ENCODE data around the gene SLC12A5. TPM values are rescaled to one million over a fixed set of nuclear protein-coding genes. Genes with fewer than 3 reads are reported as not detected.

SLC12A5 gene
- polyA plus RNA-seq, 1 donor, result 1.3 TPM

DNA sequence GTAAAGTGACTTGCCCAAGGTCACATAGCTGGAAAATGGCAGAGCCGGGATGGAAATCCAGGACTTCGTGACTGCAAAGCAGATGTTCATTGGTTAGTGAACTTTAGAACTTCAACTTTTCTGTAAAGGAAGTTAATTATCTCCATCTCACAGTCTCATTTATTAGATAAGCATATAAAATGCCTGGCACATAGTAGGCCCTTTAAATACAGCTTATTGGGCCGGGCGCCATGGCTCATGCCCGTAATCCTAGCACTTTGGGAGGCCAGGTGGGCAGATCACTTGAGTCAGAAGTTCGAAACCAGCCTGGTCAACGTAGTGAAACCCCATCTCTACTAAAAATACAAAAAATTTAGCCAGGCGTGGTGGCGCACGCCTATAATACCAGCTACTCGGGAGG, 22.1 kb upstream of the SLC12A5 start:
- no peak for DNase-seq

DNA sequence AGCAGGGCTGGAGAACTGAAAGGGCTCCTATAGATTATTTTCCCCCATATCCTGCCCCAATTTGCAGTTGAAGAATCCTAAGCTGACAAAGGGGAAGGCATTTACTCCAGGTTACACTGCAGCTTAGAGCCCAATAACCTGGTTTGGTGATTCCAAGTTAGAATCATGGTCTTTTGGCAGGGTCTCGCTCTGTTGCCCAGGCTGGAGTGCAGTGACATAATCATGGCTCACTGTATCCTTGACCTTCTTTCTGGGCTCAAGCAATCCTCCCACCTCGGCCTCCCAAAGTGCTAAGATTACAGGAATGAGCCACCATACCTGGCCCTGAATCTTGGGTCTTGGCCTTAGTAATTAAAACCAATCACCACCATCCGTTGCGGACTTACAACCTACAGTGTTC, 21.3 kb upstream of the SLC12A5 start:
- DNase-seq, result no peak

DNA sequence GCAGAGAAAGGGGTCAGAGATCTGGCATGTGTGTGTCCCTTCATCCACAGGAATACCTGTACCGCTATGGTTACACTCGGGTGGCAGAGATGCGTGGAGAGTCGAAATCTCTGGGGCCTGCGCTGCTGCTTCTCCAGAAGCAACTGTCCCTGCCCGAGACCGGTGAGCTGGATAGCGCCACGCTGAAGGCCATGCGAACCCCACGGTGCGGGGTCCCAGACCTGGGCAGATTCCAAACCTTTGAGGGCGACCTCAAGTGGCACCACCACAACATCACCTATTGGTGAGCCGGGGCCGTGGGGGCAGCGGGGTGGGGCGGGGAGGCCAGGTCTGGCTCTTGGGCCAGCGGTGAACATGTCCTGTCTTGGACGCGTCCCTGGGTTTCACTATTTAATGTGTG, 19.2 kb upstream of the SLC12A5 start:
- DNase-seq, result no peak

DNA sequence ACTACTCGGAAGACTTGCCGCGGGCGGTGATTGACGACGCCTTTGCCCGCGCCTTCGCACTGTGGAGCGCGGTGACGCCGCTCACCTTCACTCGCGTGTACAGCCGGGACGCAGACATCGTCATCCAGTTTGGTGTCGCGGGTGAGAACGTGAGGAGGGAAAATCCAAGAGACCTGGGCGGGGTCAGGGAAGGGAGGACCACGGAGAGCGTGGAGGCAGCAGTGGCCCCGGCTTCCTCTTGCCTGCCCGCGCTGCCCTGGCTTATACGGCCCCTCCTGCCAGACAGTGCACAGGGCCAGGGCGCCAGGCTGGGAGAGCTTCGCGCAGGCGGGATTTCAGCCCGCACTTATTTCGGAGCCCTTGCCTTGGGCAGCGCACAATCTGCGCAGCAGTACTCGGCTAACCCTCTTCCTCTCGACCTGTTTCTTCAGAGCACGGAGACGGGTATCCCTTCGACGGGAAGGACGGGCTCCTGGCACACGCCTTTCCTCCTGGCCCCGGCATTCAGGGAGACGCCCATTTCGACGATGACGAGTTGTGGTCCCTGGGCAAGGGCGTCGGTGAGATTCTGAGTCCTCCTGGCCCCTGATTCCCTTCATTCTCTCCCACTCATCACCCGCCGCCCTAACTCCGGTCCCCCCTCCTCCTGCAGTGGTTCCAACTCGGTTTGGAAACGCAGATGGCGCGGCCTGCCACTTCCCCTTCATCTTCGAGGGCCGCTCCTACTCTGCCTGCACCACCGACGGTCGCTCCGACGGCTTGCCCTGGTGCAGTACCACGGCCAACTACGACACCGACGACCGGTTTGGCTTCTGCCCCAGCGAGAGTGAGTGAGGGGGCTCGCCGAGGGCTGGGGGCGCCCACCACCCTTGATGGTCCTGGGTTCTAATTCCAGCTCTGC, 18.3 kb upstream of the SLC12A5 start:
- no peak for DNase-seq

DNA sequence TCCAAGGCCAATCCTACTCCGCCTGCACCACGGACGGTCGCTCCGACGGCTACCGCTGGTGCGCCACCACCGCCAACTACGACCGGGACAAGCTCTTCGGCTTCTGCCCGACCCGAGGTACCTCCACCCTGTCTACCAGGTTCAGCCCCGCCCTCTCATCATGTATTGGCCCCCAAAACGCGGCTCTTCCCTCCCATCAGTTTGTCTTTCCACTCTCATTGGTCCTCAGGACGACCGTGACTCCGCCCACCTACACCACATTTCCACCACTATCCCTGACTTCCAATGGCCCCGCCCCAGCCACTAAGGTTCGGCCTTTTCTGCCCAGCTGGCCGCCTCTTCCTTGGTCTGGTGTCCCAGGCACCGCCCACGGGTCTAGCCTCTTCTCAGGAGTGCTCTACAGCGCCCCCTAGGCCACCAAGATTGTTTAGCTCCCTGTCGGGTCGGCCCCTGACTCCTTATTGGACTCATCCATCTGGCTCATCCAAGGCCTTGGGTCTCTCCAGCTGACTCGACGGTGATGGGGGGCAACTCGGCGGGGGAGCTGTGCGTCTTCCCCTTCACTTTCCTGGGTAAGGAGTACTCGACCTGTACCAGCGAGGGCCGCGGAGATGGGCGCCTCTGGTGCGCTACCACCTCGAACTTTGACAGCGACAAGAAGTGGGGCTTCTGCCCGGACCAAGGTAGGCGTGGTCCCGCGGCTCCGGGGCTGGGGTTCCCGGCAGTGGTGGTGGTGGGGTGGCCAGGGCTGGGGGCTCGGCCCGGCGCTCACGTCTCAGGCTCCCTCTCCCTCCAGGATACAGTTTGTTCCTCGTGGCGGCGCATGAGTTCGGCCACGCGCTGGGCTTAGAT, 17.2 kb upstream of the SLC12A5 start:
- no peak for DNase-seq

DNA sequence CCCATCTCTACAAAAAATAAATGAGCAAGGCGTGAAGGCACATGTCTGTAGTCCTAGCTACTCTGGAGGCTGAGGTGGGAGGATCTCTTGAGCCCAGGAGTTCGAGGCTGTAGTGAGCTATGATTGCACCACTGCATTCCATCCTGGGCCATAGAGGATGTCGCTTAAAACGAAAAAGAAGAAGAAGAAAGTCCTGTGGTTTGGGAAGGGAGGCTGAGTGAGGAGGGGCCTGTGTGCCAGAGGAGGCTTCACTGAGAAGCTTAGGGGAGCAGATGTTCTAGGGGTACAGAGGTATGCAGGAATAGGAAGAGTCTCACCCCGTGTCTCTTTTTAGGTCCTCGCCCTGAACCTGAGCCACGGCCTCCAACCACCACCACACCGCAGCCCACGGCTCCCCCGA, 16.1 kb upstream of the SLC12A5 start:
- DNase-seq, result no peak

DNA sequence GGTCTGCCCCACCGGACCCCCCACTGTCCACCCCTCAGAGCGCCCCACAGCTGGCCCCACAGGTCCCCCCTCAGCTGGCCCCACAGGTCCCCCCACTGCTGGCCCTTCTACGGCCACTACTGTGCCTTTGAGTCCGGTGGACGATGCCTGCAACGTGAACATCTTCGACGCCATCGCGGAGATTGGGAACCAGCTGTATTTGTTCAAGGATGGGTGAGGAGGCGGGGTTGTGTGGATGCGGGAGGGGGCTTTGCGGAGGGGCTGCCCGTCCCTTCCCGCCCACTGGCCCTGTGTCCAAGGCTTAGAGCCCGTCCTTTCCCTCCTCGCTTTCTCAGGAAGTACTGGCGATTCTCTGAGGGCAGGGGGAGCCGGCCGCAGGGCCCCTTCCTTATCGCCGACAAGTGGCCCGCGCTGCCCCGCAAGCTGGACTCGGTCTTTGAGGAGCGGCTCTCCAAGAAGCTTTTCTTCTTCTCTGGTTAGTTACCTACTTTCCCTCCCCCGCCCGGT, 15.6 kb upstream of the SLC12A5 start:
- no peak for DNase-seq

DNA sequence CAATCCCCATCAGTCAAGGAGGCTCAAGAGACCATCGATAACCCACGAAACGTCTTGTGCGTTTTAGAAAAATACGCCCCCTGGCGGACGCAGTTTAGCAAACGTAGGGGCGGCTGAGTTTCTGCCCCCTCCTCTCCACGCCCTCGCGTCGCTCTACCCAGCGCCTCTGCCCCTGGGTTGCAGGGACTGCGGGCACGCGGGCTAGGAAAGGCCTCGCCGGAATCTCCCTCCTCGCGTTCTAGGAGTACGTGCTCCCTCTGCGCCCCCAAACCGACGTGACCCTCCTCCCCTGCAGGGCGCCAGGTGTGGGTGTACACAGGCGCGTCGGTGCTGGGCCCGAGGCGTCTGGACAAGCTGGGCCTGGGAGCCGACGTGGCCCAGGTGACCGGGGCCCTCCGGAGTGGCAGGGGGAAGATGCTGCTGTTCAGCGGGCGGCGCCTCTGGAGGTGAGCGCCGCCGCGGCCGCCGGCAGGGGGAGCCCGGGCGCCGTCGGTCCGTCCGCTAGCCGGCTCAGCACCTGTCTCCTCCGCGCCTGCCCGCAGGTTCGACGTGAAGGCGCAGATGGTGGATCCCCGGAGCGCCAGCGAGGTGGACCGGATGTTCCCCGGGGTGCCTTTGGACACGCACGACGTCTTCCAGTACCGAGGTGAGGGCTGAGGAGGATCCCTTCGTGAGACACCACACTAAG, 15.0 kb upstream of the SLC12A5 start:
- DNase-seq, result no peak

DNA sequence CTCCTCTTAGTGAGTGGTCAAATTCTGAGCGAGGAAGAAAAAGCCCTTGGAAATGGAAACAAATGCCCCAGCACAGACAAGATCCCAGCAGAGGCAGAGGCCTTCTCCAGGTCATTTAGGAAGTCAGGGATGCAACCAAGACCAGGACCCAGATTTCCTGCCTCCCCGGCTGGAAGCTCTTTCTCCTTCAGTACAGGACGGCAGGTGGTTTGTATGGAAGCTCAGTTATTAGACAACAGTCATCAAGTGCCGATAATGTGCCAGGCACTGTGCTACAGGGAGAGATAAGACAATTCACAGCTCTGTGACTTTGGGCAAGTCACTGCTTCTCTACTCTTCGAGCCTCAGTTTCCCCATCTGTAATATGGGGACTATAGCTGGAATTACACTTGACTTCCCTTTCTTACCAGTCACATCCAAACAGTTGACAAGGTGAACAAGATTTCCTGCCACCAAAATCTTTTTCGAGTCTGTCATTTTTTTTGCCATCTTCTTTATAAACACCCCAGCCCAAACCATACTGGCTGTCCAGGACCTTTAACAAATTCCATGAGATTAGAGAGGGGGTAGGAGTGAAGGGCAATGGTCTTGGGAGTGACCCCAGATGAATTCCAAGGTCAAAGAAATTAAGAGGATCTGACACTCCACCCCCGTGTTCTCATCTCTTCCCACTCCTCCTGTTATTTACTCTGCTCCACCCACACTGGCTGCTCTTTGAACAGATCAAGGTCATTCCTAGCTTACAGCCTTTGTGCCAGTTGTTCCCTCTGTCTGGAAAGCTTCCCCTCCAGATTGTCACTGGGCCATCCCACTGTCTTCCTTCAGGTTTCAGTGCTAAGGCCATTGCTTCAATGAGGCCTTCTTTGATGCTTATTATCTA, 14.3 kb upstream of the SLC12A5 start:
- no peak for DNase-seq

DNA sequence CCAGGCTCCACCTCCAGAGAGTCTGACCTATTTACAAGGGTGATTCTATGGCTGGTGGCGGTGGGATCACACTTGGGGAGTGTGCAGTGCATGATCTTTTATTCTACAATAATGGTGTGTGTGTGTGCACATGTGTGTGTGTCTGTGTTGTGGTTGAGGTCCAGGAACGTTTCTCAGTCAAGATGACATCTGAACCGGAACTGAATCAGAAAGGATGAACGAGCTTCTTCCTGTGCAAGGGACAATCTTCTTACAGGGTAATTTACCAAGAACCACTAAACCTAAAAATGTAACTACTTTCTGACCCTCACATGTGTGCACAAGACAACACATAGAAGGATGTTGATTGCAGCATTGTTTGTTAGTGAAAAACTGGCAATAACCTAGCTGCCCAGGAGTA, 11.7 kb upstream of the SLC12A5 start:
- DNase-seq, result no peak

DNA sequence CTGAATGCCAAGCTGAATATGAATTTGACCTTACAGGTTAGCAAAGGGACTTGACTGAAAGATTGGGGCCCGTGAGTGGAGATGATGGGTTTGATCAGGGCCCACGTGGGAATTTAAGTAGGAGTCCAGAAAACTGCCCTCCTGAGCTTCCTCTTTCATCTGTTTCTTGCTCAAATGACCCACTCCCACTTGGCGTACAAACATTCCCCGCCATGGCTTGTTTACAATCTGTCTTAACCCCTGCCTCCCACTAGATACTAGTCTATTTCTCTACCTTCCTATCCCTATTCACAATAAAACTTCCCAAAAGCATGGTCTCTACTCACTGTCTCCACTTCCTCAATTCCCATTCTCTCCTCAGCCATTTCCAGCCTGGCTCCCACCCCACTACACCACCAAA, 10.9 kb upstream of the SLC12A5 start:
- no peak for DNase-seq

DNA sequence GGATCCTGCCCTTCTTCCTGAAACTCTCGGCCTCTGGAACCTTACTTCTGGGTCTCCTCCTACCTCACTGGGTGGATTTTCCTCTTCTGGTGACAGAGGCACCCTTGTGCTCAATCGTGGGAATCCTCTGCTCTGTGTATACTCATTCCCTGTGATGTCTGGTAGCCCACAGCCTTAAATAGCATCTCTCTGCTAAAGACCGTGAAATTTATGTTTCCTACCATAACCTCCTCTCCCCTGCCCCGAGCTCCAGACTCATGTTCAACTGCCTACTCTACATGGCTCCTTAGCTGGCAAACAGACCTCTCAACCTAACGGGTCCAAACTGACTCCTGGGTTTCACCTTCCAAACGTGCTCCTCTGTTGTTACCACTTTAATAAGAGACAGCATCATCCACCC, 10.4 kb upstream of the SLC12A5 start:
- DNase-seq, result no peak

DNA sequence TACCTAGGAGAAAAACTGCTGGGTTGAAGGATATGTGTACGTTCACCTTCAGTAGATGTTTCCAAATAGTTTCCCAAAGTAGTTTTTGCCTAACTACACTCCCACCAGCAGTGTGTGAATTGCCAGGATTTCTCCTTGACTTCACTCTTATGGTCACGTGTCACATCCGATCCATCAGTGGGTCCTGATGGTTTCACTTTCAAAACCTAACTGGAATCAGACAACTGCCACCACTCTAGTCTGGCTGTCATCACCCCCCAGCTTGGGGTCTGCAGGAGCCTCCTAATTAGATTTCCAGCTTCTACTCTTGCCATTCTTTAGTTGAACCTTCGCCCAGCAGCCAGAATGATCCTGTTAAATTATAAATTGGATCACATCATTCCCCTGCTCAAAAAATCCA, 8.5 kb upstream of the SLC12A5 start:
- no peak for DNase-seq

DNA sequence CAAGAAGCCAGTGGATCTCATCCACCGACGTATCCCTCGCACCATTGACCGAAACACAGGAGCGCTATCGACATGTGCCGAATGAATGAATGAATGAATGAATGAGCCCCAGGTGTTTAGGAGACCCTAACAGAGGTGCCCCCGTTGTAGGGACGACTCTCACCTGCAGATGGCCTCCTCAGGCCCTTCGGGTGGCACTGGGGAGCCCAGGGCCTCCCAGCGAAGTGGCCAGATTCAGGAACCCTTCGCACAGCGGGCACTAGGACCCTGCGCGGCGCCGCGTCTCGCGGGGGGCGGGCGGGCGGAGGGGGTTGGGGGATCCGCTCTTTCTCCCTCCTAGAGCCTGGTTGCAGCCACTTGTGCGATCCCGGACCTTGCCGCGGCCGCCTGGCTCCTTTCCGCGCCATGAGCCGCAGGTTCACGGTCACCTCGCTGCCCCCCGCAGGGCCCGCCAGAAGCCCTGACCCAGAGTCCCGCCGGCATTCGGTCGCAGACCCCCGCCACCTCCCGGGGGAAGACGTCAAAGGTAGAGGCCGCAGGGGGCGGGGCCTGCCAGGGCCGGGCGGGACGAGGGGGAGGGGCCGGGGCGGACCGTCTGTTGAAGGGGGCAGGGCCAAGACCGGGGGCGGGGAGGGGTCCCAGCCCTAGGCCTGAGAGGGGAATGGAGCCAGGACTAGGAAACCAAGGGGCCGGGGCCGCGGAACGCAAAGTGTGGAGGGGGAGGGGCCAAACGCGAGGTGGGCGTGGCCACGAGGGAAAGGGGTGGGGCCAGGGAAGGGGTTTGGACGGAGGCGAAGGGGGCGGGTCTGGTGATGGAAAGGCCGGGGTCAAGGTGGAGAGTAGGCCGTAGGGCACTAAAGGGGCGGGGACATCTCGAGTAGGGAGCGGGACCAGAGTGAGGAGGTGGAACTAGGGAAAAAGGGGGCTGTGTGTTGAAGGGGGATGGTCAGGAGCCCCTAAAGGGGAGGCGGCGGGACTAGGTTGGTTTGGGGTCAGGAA, 7.4 kb upstream of the SLC12A5 start:
- DNase-seq, result no peak

DNA sequence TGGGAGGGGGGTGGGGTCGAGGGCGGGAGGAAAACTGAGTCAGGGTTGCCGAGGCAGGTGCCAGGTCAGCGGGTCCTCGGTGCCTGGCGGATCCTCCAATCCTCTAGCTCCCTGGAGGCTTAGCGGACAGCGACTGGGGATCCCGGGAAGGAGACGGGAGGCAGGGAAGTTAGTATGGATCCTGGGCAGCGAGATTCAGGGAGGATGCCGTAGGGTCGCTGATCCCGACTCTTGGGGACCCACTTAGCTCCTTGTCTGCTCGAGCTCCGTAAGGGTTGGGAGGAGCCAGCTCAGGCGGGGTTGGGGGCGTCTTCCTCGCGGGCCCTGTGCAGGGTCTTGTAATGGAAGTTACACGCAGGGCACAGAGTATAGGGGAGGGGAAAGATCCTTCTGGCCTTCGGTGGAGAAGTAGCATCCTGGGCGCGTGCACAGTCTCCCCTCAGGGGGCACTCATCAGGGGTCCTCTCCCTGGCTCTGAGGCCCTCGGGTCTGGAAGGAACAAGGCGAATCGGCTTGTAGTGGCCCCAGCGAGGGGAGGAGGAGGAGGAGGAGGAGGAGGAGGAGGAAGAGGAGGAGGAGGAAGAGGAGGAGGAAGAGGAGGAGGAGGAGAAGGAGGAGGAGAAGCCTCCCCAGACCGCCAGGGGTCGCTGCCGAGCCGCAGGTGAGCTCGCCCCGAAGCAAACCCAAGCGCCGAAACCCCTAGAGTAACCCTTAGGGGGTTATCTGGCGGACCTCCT, 6.4 kb upstream of the SLC12A5 start:
- no peak for DNase-seq

DNA sequence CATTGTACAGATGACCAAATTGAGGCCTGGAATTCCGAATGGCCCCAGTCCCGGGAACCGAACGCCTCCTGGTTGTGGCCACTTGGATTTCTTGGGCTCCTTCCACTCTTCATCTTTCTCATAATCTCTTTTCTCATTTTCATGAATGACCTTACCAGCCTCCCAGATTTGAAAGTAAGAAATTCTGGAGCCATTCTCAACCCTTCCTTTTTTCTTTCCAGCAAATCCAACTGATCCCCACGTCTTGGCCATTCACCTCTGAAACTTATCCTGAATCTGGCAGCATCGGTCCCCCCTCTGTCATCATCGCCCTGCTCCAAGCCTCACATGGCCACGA, 5.9 kb upstream of the SLC12A5 start:
- no peak for DNase-seq

DNA sequence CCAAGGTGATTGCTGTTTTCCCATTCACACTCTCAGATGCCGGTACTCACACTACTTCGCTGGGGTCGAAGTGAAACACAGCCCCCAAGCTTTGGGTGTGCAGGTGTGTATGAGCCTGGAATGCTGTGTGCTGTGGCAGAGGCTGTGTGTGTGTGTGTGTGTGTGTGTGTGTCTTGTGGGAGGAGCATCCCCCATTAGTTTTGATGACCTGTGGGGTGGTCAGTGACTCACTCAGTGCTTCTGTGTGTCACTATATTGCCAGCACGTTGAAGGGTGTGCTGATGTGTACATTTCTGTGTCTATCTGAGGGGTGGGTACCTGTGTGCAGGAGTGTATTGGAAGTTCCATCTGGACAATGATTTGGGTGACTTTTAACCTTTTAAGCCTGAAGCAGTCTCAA, 5.0 kb upstream of the SLC12A5 start:
- no peak for DNase-seq

DNA sequence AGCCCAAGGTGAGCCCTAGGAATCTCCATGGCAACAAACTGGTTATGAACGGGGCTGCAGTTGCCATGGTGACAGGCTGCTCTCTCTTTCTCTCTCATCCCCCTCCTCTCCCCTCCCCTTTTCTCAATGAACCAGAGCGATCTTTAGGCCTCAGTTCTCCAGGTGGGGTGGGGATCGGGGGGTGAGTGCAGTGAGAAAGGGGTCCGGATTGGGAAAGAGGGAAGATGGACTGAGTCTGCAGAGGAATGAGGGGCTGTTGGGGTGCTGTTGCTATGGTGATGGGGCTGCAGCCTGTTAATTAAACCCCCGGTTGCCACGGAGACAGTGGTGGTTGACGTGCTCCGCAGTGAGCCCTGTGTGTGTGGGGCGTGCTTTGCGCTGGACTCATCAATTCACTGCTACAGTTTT, 3.6 kb upstream of the SLC12A5 start:
- no peak for DNase-seq

DNA sequence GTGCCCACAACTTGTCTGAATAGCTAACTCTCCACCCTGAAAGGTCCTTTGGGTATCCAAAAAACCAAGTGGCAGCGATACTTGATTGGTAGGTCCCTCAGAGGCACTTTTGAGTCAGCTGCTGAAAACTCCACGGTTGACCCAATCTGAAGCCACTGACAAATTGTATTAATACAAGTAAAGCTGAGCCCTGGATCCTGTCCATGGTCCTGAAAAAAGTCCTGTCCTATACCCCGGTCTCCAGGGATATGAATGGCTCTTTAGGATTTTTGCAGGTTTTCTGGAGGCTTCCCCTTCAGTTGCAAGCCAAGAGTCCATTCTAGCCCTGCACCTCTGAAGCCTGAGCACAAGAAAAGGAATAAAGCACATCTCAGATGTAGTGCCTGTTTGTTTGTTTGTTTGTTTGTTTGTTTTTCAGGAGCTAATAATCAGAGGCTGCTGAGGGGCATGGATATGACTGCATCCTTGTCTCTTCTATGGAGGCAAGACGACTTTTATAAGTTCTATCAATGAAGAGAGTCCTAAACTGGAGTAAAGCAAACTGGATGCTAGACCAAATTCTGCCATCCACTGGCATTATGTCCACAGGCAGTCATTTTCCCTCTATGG, 1.7 kb upstream of the SLC12A5 start:
- DNase-seq, result peak; percentile 51

DNA sequence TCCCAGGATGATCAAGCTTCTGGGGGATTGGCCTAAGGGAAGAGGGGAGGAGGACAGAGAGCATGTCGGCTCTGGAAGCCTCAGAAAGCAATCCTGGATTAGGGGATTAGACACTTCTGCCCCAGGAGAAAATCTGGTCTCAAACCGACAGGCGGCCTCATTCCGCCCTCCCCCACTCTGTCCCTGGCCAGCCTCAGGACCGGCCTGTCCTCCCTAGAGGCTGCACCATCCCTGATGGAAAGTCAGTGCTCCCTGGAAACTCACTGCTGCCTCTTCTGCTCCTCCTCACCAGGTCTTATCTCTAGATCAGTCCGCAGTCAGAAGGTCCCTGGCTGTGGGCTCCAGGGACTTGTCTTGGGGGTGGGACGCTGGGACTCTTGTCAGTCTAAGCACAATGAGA, 905 bp upstream of the SLC12A5 start:
- DNase-seq, result no peak

Measured in hindlimb muscle (tissue), 1 donor.